Central memory CD8-positive, alpha-beta T cell (primary cell): ENCODE data around the gene LRRC41.
"Not testable (repeated sequence)": the region's sequence is repeated elsewhere in the genome, so short reads cannot be mapped to it uniquely, and the experiment has no call there.

Experiments
- ATAC-seq: fragments of 150-1000 bp; cut with Tn5 transposase; replicated peaks from 2 replicates; pipeline ENCODE4 v1.10.0; 2022; ENCODE audit warnings: mild to moderate bottlenecking, moderate FRiP score, moderate number of reproducible peaks; ENCODE audit not compliant: poor library complexity, severe bottlenecking; ENCODE audit errors: extremely low read depth
- DNase-seq, 2 donors: peaks; one replicate each; pipeline ENCODE4 v3.0.0; 2021; ENCODE audit warnings: low spot score in 2 of 2
- H3K27ac Mint-ChIP-seq: one replicate; pipeline ENCODE4 v1.8.0; 2022; ENCODE audit warnings: low read depth, mild to moderate bottlenecking, moderate library complexity, mixed read lengths
- H3K27me3 Mint-ChIP-seq: one replicate; pipeline ENCODE4 v1.8.0; 2022; ENCODE audit warnings: mixed read lengths
- H3K36me3 Mint-ChIP-seq: one replicate; pipeline ENCODE4 v1.8.0; 2022; ENCODE audit warnings: mild to moderate bottlenecking, moderate library complexity, mixed read lengths; ENCODE audit not compliant: insufficient read depth
- H3K4me1 Mint-ChIP-seq: one replicate; pipeline ENCODE4 v1.8.0; 2022; ENCODE audit warnings: mixed read lengths
- H3K4me3 Mint-ChIP-seq: one replicate; pipeline ENCODE4 v1.8.0; 2022; ENCODE audit warnings: mild to moderate bottlenecking, moderate library complexity, mixed read lengths
- H3K9me3 Mint-ChIP-seq: one replicate; pipeline ENCODE4 v1.8.0; 2022; ENCODE audit warnings: mixed read lengths

The LRRC41 gene

DNA sequence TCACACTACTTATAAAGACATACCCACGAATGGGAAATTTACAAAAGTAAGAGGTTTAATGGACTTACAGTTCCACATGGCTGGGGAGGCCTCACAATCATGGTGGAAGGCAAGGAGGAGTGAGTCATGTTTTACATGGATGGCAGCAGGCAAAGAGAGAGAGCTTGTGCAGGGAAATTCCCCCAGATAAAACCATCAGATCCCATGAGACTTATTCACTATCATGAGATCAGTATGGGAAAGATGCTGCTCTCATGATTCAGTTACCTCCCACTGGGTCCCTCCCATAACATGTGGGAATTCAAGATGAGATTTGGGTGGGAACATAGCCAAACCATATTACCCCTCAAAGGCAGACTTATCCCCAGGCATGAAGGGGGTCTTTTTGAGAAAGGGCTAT is 64.6 kb downstream of the LRRC41 start:
- not testable (repeated sequence) for DNase-seq

GRCh38 chr1:46236882-46237281 is 66.5 kb downstream of the LRRC41 start:
- Mint-ChIP-seq H3K27ac (no peak overlapping the region), H3K36me3 (no peaks in the 10 kb centered on the region), H3K4me3 (no peak overlapping the region), H3K4me1 (no peaks in the 10 kb centered on the region), H3K9me3 (no peaks in the 10 kb centered on the region), H3K27me3 (no peaks in the 10 kb centered on the region)
- DNase-seq (no peak), ATAC-seq (no peak)

More for the DNA sequence above, 64.6 kb downstream of the LRRC41 start:
- not testable (repeated sequence) for H3K27me3 Mint-ChIP-seq, H3K36me3 Mint-ChIP-seq, ATAC-seq, H3K4me1 Mint-ChIP-seq, H3K4me3 Mint-ChIP-seq, H3K27ac Mint-ChIP-seq, H3K9me3 Mint-ChIP-seq

GRCh38 chr1:46231231-46231630 is 72.2 kb downstream of the LRRC41 start:
- ATAC-seq, H3K4me1 Mint-ChIP-seq: not testable (repeated sequence)

More at GRCh38 chr1:46231231-46231630, 72.2 kb downstream of the LRRC41 start:
- H3K4me3 Mint-ChIP-seq, H3K9me3 Mint-ChIP-seq, DNase-seq, H3K36me3 Mint-ChIP-seq, H3K27me3 Mint-ChIP-seq, H3K27ac Mint-ChIP-seq: not testable (repeated sequence)
